Naive thymus-derived CD8-positive, alpha-beta T cell (primary cell): ENCODE data around the gene ADAM22. TPM values are rescaled to one million over a fixed set of nuclear protein-coding genes. Genes with fewer than 3 reads are reported as not detected.

Experiments
- ATAC-seq, 2 donors: fragments of 150-1000 bp; cut with Tn5 transposase in 1 of 2; sonication (Bioruptor Pico), chemical (Tn5 transposase) in 1 of 2; 1 replicate in 1 of 2; 2 replicates in 1 of 2; pipeline ENCODE4 v1.10.0; 2021; ENCODE audit warnings: mild to moderate bottlenecking in 2 of 2, moderate library complexity in 2 of 2
- POLR2A ChIA-PET: fragments of 350-600 bp; sonication (Branson Sonifier 250); formaldehyde crosslinking; loops from one replicate; lab custom pipeline; 2021; ENCODE audit warnings: antibody characterized with exemption; lab: Charles Lee
- DNase-seq, 10 donors: peaks; one replicate each; pipeline versions ENCODE4 v3.0.0 to v3.0.0-alpha.2; 2020 to 2022
- H3K27ac Mint-ChIP-seq, 10 donors: one replicate each; pipeline ENCODE4 v1.8.0; 2020 to 2022; ENCODE audit warnings: mild to moderate bottlenecking in 10 of 10, mixed read lengths in 10 of 10, moderate library complexity in 4 of 10, inconsistent platforms in 1 of 10
- H3K27me3 Mint-ChIP-seq, 5 donors: one replicate each; pipeline ENCODE4 v1.8.0; 2021 to 2022; ENCODE audit warnings: mixed read lengths in 5 of 5
- H3K36me3 Mint-ChIP-seq, 3 donors: one replicate each; pipeline ENCODE4 v1.8.0; 2020 to 2022; ENCODE audit warnings: mixed read lengths in 3 of 3, mild to moderate bottlenecking in 2 of 3, inconsistent platforms in 1 of 3
- H3K4me1 Mint-ChIP-seq, 4 donors: one replicate each; pipeline ENCODE4 v1.8.0; 2021 to 2022; ENCODE audit warnings: mixed read lengths in 4 of 4
- H3K4me3 Mint-ChIP-seq, 10 donors: one replicate each; pipeline ENCODE4 v1.8.0; 2020 to 2022; ENCODE audit warnings: mild to moderate bottlenecking in 10 of 10, mixed read lengths in 10 of 10, moderate library complexity in 6 of 10, inconsistent platforms in 1 of 10
- H3K9me3 Mint-ChIP-seq, 9 donors: one replicate each; pipeline ENCODE4 v1.8.0; 2020 to 2022; ENCODE audit warnings: mixed read lengths in 9 of 9, mild to moderate bottlenecking in 3 of 9, inconsistent platforms in 1 of 9, moderate library complexity in 1 of 9
- polyA plus RNA-seq, 3 donors: library from polyadenylated mRNA; unstranded; fragments of 300-500 nt; fragmentation: Illumina TruSeq; gene quantifications; one replicate each; pipeline ENCODE4 v1.2.3, GENCODE V29; 2021
- total RNA-seq, 8 experiments: library from RNA in 2 of 8; stranded (reverse) in 2 of 8; gene quantifications; one replicate each; pipeline ENCODE4 v1.2.3 and lab custom pipeline; 2021 to 2026

The ADAM22 gene
- total and polyA plus RNA-seq, 5 experiments from 2014 or later: 0.60 to 9.2 (median 1.6) TPM

- H3K27ac Mint-ChIP-seq: no peak overlapping the region
- no peak overlapping the region for H3K4me3 Mint-ChIP-seq
- POLR2A ChIA-PET: no interaction called here
- peaks cover 0 to 7% (median 2%) of the 10 kb centered on the region in 3 donors for H3K36me3 Mint-ChIP-seq
- no peak for ATAC-seq
- no peaks in the 10 kb centered on the region for H3K9me3 Mint-ChIP-seq
- H3K4me1 Mint-ChIP-seq: peaks cover 0 to 2% (median 0%) of the 10 kb centered on the region in 4 donors
- H3K27me3 Mint-ChIP-seq: no peaks in the 10 kb centered on the region
- DNase-seq: no peak
Measured at GRCh38 chr7:88015309-88015708, 81.3 kb downstream of the ADAM22 start.

DNA sequence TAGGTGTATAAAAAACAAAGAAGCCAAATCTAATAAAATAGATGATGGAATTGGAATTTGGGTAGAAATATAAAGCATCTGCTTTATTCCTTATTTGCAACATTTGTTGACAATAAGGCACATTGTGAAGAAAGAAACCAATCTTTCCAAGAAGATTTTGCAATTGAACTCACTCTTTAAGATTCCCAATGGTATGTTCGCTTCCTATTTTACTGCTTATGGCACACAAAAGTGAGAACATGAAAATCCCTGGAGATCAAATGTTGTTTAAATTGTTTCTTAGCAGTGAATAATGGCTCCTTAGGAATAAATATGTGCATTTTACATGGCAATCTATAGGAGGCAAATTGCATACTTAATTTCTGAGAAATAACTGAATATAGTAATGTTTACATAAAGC, 84.5 kb downstream of the ADAM22 start:
- no peak for ATAC-seq
- POLR2A ChIA-PET: no interaction called here

GRCh38 chr7:88020953-88021665, 87.1 kb downstream of the ADAM22 start:
- Mint-ChIP-seq H3K4me1 (no peaks in the 10 kb centered on the region), H3K9me3 (peaks cover 0 to 15% (median 5%) of the 10 kb centered on the region in 9 donors), H3K4me3 (no peak overlapping the region), H3K36me3 (peaks cover 0 to 13% (median 7%) of the 10 kb centered on the region in 3 donors), H3K27ac (peak overlapping the region in 1 of 10 donors; percentile 4), H3K27me3 (no peaks in the 10 kb centered on the region)
- POLR2A ChIA-PET: no interaction called here
- DNase-seq (no peak), ATAC-seq (no peak)

More for the DNA sequence above, 84.5 kb downstream of the ADAM22 start:
- Mint-ChIP-seq H3K9me3 (no peaks in the 10 kb centered on the region), H3K4me1 (no peaks in the 10 kb centered on the region), H3K27ac (no peak overlapping the region), H3K36me3 (peaks cover 0 to 4% (median 0%) of the 10 kb centered on the region in 3 donors), H3K4me3 (no peak overlapping the region), H3K27me3 (no peaks in the 10 kb centered on the region)
- DNase-seq: no peak

GRCh38 chr7:88027724-88028123, 93.7 kb downstream of the ADAM22 start:
- POLR2A ChIA-PET: no interaction called here
- no peaks in the 10 kb centered on the region for H3K4me1 Mint-ChIP-seq
- peaks cover 16 to 60% (median 32%) of the 10 kb centered on the region in 9 donors for H3K9me3 Mint-ChIP-seq
- DNase-seq (no peak), ATAC-seq (no peak)
- peaks cover 17 to 60% (median 48%) of the 10 kb centered on the region in 3 donors for H3K36me3 Mint-ChIP-seq
- no peaks in the 10 kb centered on the region for H3K27me3 Mint-ChIP-seq
- H3K27ac Mint-ChIP-seq: no peak overlapping the region
- no peak overlapping the region for H3K4me3 Mint-ChIP-seq

- H3K4me3 Mint-ChIP-seq: no peak overlapping the region
- no peak overlapping the region for H3K27ac Mint-ChIP-seq
- POLR2A ChIA-PET: no interaction called here
- H3K4me1 Mint-ChIP-seq: peaks cover 0 to 3% (median 0%) of the 10 kb centered on the region in 4 donors
- H3K27me3 Mint-ChIP-seq: no peaks in the 10 kb centered on the region
- ATAC-seq: no peak
- H3K9me3 Mint-ChIP-seq: peaks cover 12 to 39% (median 24%) of the 10 kb centered on the region in 9 donors
- DNase-seq: no peak
- peaks cover 21 to 40% (median 31%) of the 10 kb centered on the region in 3 donors for H3K36me3 Mint-ChIP-seq
Measured at GRCh38 chr7:88034083-88034695, 100.1 kb downstream of the ADAM22 start.

- peaks cover 0 to 14% (median 6%) of the 10 kb centered on the region in 9 donors for H3K9me3 Mint-ChIP-seq
- H3K4me1 Mint-ChIP-seq: peaks cover 1 to 5% (median 5%) of the 10 kb centered on the region in 4 donors
- no peak for ATAC-seq
- no peaks in the 10 kb centered on the region for H3K27me3 Mint-ChIP-seq
- DNase-seq: no peak
- H3K27ac Mint-ChIP-seq: no peak overlapping the region
- POLR2A ChIA-PET: no interaction called here
- no peak overlapping the region for H3K4me3 Mint-ChIP-seq
- peaks cover 7 to 12% (median 10%) of the 10 kb centered on the region in 3 donors for H3K36me3 Mint-ChIP-seq
Measured at GRCh38 chr7:88037050-88037449, 103.0 kb downstream of the ADAM22 start.

- DNase-seq (no peak), ATAC-seq (no peak)
- peaks cover 6 to 13% (median 12%) of the 10 kb centered on the region in 4 donors for H3K4me1 Mint-ChIP-seq
- H3K9me3 Mint-ChIP-seq: no peaks in the 10 kb centered on the region
- no peaks in the 10 kb centered on the region for H3K27me3 Mint-ChIP-seq
- POLR2A ChIA-PET: no interaction called here
- H3K27ac Mint-ChIP-seq: no peak overlapping the region
- peak overlapping the region in 1 of 10 donors; percentile 20 for H3K4me3 Mint-ChIP-seq
- no peaks in the 10 kb centered on the region for H3K36me3 Mint-ChIP-seq
Measured at GRCh38 chr7:88040694-88041093, 106.6 kb downstream of the ADAM22 start.

- H3K27me3 Mint-ChIP-seq: no peaks in the 10 kb centered on the region
- peaks cover 8 to 18% (median 14%) of the 10 kb centered on the region in 4 donors for H3K4me1 Mint-ChIP-seq
- ATAC-seq: no peak
- H3K9me3 Mint-ChIP-seq: no peaks in the 10 kb centered on the region
- no peak overlapping the region for H3K4me3 Mint-ChIP-seq
- no peaks in the 10 kb centered on the region for H3K36me3 Mint-ChIP-seq
- no peak for DNase-seq
- POLR2A ChIA-PET: no interaction called here
- H3K27ac Mint-ChIP-seq: peak overlapping the region in 1 of 10 donors; percentile 29
Measured at GRCh38 chr7:88041583-88041982, 107.5 kb downstream of the ADAM22 start.

DNA sequence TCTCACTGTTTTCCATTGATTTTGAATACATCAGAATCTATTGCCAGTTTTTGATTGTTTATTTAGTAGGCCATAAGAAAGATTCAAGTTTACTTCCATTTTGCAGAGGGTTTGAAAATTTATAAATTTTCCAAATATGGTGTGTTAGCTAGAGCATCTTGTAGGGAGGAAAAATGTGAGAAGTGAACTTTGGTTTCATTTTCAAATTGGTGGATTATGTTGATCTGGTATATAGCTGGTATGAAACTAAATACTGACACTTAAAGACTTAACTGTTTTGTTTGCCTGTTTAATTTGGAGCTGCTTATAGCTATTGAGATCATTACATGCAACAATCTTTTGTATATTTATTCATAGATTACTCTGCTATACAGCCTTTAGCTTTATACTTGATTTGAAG, 108.1 kb downstream of the ADAM22 start:
- peak overlapping the region in 3 of 10 donors; percentile 11 to 36 (median 28) for H3K4me3 Mint-ChIP-seq
- H3K27me3 Mint-ChIP-seq: no peaks in the 10 kb centered on the region
- peak overlapping the region in 2 of 10 donors; percentile 1 to 29 for H3K27ac Mint-ChIP-seq
- peaks cover 8 to 18% (median 14%) of the 10 kb centered on the region in 4 donors for H3K4me1 Mint-ChIP-seq
- DNase-seq (no peak), ATAC-seq (no peak)
- H3K36me3 Mint-ChIP-seq: no peaks in the 10 kb centered on the region
- no peaks in the 10 kb centered on the region for H3K9me3 Mint-ChIP-seq
- POLR2A ChIA-PET: no interaction called here

DNA sequence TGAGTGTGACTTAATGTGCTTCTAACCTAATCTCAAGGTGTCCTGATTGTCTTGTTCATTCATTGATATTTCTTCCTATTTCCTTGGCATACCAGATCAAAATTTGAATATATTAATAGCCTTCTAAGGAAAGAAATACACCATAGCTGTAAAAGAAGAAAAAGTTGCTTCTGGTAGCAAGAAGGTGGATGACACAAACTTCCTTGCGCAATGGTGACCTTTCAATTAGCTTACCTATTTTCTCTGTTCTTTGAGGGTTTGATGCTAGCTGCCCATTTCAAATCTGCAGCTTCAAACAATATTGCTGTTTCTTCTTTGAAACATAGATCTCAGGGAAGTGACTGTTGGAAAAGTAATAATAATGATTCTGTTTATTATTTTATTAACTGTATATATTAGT, 108.8 kb downstream of the ADAM22 start:
- POLR2A ChIA-PET: no interaction called here
- Mint-ChIP-seq H3K4me1 (peaks cover 8 to 18% (median 14%) of the 10 kb centered on the region in 4 donors), H3K9me3 (no peaks in the 10 kb centered on the region), H3K27me3 (no peaks in the 10 kb centered on the region), H3K36me3 (no peaks in the 10 kb centered on the region), H3K4me3 (no peak overlapping the region), H3K27ac (no peak overlapping the region)
- DNase-seq: no peak
- no peak for ATAC-seq

- Mint-ChIP-seq H3K36me3 (no peaks in the 10 kb centered on the region), H3K4me3 (no peak overlapping the region), H3K27me3 (no peaks in the 10 kb centered on the region), H3K27ac (no peak overlapping the region), H3K9me3 (no peaks in the 10 kb centered on the region), H3K4me1 (peaks cover 8 to 18% (median 14%) of the 10 kb centered on the region in 4 donors)
- ATAC-seq (no peak), DNase-seq (no peak)
- POLR2A ChIA-PET: no interaction called here
Measured at GRCh38 chr7:88044069-88044468, 110.0 kb downstream of the ADAM22 start.

- Mint-ChIP-seq H3K4me3 (no peak overlapping the region), H3K36me3 (no peaks in the 10 kb centered on the region), H3K27ac (peak overlapping the region in 1 of 10 donors; percentile 26), H3K4me1 (peaks cover 6 to 13% (median 11%) of the 10 kb centered on the region in 4 donors), H3K9me3 (no peaks in the 10 kb centered on the region), H3K27me3 (no peaks in the 10 kb centered on the region)
- POLR2A ChIA-PET: no interaction called here
- ATAC-seq (no peak), DNase-seq (no peak)
Measured at GRCh38 chr7:88046839-88047573, 113.0 kb downstream of the ADAM22 start.

DNA sequence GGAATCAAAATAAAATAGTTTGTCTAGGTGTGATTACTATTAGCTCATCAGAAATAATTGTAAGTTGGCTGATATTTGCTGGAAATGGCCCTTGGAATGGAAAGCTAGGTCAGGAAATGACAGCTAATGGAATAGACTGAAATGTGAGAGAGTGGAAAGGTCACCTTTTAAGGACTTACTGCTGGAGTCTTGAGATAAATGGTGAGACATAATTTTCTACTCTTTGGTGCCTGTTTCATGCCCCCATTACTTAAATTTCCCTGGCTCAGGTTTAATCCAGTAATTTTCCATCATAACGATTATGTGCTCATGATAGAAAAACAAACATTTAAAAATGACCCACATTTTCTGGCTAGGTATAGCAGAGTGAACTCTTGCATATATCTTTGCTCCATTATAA, 123.6 kb downstream of the ADAM22 start:
- Mint-ChIP-seq H3K27me3 (no peaks in the 10 kb centered on the region), H3K9me3 (no peaks in the 10 kb centered on the region), H3K4me1 (peaks cover 7 to 15% (median 8%) of the 10 kb centered on the region in 4 donors), H3K4me3 (no peak overlapping the region), H3K36me3 (peaks cover 0 to 3% (median under 1%) of the 10 kb centered on the region in 3 donors), H3K27ac (no peak overlapping the region)
- ATAC-seq (no peak), DNase-seq (no peak)
- POLR2A ChIA-PET: no interaction called here
